NCI-H345 treated with DMSO at 0.1 percent for 48 hours (cell line): Measurements from ENCODE around the gene CHST10.
A peak's percentile ranks its signal among the peaks of the same experiment; 100 is the strongest.
"Not testable (repeated sequence)": the region's sequence is repeated elsewhere in the genome, so short reads cannot be mapped to it uniquely, and the experiment has no call there.

ENCODE experiments used
- DNase-seq: peaks from one replicate; lab custom pipeline; 2025; ENCODE audit not compliant: unreplicated experiment; lab: John Stamatoyannopoulos, UW

CHST10 gene

GRCh38 chr2:100394111-100394641 is 23.3 kb downstream of the CHST10 start:
- DNase-seq, result no peak

GRCh38 chr2:100393362-100393761 is 24.1 kb downstream of the CHST10 start:
- no peak for DNase-seq

GRCh38 chr2:100392715-100393114 is 24.8 kb downstream of the CHST10 start:
- DNase-seq, result no peak

GRCh38 chr2:100391735-100392515 is 25.5 kb downstream of the CHST10 start:
- DNase-seq, result no peak

- DNase-seq, result no peak
These were observed 27.2 kb downstream of the CHST10 start for GRCh38 chr2:100390001-100390940.

- DNase-seq, result no peak
These were observed 28.8 kb downstream of the CHST10 start for GRCh38 chr2:100388703-100389102.

GRCh38 chr2:100383954-100384353 is 33.5 kb downstream of the CHST10 start:
- no peak for DNase-seq

- DNase-seq, result no peak
These were observed 34.2 kb downstream of the CHST10 start for GRCh38 chr2:100383306-100383705.

- peak; percentile 31 for DNase-seq
These were observed 36.2 kb downstream of the CHST10 start for GRCh38 chr2:100381240-100381639.

GRCh38 chr2:100380681-100381080 is 36.8 kb downstream of the CHST10 start:
- no peak for DNase-seq

GRCh38 chr2:100376836-100377235 is 40.6 kb downstream of the CHST10 start:
- no peak for DNase-seq

- DNase-seq, result no peak
These were observed 50.3 kb downstream of the CHST10 start for GRCh38 chr2:100367163-100367562.

GRCh38 chr2:100365434-100365833 is 52.0 kb downstream of the CHST10 start:
- no peak for DNase-seq

- not testable (repeated sequence) for DNase-seq
These were observed 55.2 kb downstream of the CHST10 start for GRCh38 chr2:100362269-100362668.

- DNase-seq, result no peak
These were observed 57.9 kb downstream of the CHST10 start for GRCh38 chr2:100359576-100359975.

- DNase-seq, result no peak
These were observed 58.9 kb downstream of the CHST10 start for GRCh38 chr2:100358554-100358953.

GRCh38 chr2:100352521-100352920 is 64.9 kb downstream of the CHST10 start:
- DNase-seq, result no peak

- DNase-seq, result no peak
These were observed 66.7 kb downstream of the CHST10 start for GRCh38 chr2:100350661-100351185.

GRCh38 chr2:100345144-100345543 is 72.3 kb downstream of the CHST10 start:
- DNase-seq, result not testable (repeated sequence)

GRCh38 chr2:100344433-100344832 is 73.0 kb downstream of the CHST10 start:
- DNase-seq, result no peak

- DNase-seq, result not testable (repeated sequence)
These were observed 75.0 kb downstream of the CHST10 start for GRCh38 chr2:100342466-100342865.
